Stimulated activated CD4-positive, alpha-beta T cell treated with anti-CD3 and anti-CD28 coated beads, Interleukin-15, amount 100 ng/mL, for 24 hours (primary cell): ENCODE data around the gene CORO1C.
A peak's percentile ranks its signal among the peaks of the same experiment; 100 is the strongest.
"Not testable (repeated sequence)": the region's sequence is repeated elsewhere in the genome, so short reads cannot be mapped to it uniquely, and the experiment has no call there.

Experiments
- DNase-seq: peaks from one replicate; pipeline ENCODE4 v3.0.0-alpha.2; 2020

The CORO1C gene

DNA sequence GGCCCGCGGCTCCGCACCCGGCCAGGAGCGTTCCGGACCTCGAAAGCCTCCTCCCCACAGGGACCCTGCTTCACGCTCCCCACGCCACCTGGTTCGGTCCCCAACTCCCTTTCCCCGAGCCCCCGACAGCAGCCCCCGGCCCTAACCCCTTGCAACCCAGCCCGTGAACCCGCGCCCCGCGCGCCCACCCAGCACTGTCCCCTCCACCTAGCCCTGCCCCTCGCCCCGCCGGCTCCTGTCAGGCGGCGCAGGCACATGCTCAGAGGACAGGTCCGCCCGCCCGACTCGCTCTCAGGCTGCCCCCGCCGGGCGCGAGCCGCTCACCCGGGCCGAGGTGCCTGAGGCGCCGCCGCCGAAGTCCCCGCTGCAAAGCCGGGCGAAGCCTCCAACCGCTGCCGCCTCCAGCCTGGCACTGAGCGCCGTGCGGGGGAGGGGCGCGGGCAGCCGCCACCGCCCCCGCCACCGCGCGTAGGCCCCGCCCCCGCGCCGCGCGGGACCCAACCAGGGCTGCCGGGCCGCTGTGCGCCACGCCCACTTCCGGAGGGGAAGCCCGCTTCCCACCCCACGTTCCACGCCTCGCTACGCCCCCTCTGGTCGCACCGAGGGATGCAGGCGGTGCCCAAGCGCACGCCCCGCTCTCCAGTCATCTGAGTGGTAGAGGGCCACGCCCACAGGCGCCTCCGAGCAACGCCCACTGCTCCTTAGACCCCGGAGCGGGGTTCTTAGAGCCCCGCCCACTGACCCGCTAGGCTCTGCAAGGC is at the start of gene CORO1C:
CORO1C (minus strand) TSS at position 414 of the 761 bp plus-strand sequence. CDS start 30,200 bp downstream, outside the sequence.
- peak; percentile 96 for DNase-seq

DNA sequence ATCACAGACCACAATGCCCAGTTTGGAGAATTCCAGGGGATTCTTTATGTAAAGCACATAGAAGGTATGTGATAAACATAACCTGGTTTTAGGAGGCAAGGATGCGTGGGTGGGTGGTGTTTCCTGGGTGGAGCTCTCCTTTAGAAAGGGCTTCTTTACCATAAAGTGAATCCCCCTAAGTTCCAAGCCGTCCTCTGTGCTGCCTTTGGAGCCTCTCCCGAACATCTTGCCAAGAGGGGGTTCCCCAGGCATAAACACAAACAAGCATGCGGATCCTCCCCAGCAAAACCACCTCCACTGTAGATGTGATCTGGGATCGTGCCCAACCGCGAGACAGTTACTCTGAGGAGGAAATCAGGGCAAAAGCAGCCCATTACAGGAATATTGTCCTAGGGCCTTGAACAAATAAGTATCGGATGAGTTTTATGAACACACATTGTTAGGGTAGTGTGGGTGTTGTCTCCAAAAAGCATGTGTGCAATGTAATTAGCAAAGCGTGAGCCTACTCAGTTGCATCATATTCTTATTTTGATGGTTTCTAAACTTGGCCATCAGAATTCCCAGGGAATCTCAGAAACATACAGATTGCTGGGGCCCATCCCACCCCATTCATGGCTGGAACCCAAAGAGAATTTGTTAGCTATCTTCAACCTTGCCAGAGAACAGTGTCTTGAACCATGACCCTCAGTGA is 48.8 kb upstream of the CORO1C start:
- no peak for DNase-seq

DNA sequence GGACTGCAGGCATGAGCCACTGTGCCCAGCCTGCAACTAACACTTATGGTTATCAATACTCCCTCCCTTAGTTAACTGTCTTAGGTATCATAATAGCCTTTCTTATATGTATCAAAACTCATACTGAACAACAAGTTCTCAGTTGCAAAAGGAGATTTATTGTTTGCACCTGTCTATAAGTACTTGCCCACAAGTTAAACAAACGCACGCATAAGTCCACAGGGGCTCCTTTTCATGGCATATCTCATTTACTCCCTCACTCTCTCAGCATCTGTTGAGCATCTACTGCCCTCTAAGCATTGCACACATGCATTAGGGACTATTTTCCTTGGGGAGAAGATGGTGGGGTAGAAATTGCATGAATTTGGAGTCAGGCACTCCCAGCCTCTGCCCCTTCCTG is 46.7 kb upstream of the CORO1C start:
- DNase-seq, result no peak

DNA sequence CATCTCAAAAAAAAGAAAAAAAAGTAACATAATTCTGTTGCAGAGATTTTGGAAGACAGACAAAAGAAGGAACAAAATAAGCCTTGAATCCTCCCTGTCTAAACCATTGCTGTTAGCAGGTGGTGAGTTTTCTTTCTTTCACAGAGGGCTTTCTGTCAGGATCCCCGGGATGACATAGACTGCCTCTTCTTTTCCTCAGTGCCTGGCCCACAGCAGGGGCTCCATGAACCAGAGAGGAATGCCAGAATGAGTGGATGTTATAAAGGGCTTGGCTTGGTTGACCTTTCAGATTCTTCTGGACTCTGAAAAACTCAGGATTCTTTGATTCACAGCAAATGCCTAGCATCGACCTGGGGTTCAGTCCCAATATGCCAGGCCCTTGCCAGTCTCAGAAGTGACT is 45.8 kb upstream of the CORO1C start:
- DNase-seq, result no peak

DNA sequence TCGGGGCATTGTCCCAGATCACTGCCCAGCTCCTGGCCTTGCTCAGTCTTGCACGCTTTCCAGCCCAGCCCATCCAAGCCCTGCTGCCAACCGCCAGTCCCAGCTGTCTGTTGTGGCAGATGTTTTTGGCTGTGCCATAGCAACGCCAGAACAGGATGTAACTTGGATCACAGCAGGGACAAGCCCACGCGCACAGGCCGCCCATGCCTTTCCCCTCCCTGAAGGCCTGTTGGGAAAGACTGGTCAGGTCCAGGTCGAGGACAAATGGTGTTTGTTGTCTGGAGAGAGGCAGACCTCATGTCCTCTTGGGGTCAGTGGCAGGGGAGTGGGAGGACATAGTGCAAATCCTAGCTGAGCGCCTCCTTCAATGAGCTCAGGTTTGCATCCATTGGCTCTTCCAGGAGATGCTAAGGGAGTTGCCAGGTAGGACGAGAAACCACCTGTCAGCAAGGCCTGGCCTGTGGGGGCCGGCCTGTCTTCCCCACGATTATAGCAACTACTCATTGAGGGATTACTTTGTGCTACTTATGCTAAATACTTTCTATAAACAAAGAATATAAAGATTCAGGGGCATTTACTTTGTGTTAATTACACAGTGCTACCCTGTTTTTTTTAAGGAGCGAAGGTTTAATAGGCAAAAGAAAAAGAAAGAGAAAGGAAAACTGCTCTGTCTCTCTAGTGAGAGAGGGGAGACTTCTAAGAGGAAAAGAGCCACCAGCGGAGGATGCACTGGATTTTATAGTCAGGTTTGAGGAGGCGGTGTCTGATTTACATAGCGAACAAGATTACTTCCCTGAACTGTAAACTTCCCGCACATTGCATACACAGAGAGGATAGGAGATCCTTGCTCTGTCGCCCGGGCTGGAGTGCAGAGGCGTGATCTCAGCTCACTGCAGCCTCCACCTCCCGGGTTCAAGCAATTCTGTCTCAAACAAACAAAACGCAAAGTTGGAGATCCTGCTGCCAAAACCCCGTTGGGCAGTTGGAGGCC is 42.8 kb upstream of the CORO1C start:
- DNase-seq, result no peak

DNA sequence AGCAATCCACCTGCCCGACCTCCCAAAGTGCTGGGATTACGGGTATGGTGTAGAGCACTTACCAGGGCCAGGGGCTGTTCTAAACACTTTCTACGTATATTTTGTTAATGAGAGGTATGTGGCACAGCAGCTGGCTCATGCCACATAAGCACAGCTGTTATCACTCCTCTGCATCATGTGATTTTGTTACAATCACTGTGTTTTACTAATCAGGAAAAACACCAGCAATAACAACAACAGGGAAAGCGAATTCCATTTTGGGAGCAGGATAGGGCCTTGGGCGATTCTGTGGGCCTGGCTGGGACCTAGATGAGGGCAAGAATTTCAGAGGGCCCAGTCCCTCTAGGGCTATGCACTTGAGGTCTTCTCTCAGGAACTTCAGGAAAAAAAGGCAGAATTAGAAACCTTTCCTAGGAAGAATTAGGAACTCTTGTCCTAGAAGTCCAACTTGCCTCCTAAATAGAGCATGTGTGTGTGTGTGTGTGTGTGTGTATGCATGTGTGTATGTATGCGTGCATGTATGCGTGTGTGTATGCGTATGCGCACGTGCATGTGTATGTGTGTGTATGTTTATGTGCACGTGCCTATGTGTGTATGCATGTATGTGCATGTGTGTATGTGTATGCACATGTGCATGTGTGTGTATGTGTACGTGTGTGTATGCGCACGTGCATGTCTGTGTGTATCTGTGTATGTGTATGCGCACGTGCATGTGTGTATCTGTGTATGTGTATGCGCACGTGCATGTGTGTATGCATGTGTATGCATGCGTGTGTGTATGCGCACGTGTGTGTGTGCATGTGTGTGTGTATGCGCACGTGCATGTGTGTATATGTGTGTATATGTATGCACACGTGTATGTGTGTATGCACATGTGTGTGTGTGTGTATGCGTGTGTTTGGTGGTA is 41.8 kb upstream of the CORO1C start:
- no peak for DNase-seq

DNA sequence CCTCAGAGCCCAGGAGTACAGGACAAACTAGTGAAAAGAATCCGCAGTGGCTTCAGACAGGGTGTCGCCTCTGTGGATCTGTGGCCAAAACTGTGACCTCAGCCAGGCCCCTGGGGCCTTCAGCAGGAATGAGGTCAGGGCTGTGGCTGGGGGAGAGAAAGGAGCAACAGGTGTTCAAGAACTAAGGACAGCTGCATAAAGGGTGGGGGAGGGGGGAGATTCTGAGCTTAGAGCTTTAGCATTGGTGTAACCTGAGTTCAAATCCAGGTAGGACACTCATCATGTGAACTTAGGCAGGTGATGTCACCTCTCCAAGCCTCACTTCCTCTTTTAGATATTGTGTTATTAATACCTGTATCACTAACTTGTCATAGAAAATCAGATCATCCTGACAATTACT is 40.9 kb upstream of the CORO1C start:
- no peak for DNase-seq

DNA sequence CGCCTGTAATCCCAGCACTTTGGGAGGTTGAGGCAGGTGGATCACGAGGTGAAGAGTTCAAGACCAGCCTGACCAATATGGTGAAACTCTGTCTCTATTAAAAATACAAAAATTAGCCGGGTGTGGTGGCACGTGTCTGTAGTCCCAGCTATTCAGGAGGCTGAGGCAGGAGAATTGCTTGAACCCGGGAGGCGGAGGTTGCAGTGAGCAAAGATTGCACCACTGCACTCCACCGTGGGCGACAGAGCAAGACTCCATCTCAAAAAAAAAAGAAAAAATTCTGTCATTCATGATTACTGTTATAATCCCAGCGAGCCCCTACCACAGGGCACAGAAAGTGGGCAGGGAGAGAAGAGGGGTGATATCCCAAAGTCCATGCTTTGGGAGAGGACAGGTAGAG is 40.5 kb upstream of the CORO1C start:
- DNase-seq, result not testable (repeated sequence)

DNA sequence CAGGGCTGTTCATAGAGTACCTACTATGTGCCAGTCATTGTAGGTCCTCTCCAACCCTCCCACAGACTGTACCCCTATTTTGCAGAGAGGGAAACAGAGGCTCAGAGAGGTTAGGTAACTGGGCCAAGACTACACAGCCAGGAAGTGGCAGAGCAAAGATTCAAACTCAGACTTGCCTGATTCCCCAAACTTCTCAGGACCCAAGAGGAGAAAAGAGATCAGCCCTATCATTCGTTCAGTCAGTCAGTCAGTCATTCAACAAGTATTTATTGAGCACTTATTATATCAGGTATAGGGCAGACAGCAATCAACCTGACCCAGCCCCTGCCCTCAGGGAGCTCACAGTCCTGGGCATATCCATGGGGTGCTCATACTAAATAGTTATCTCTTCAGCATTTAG is 39.6 kb upstream of the CORO1C start:
- no peak for DNase-seq

DNA sequence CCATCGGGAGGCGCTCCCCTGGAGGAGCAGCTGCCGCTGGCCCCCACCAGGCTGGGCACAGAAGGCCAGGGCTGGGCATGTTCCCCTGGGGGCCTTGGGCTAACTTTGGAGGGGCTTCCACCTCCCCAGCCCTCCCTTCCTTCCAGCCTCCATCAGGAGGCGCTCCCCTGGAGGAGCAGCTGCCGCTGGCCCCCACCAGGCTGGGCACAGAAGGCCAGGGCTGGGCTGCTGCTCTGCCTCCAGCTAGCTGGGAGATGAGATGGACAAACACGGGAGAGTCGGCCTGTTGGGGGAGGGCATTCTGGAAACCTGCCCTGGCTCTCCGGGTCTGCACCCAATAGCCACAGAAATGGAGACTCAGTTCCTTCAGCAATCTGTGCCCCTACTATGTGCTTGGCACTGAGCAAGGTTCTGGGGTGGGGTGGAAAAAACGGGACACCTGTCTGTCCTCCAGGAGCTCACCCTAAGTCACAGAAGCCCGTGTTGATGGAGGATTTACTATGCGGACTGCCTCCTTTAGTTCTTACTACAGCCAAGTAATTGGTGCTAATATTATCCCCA is 39.0 kb upstream of the CORO1C start:
- no peak for DNase-seq

DNA sequence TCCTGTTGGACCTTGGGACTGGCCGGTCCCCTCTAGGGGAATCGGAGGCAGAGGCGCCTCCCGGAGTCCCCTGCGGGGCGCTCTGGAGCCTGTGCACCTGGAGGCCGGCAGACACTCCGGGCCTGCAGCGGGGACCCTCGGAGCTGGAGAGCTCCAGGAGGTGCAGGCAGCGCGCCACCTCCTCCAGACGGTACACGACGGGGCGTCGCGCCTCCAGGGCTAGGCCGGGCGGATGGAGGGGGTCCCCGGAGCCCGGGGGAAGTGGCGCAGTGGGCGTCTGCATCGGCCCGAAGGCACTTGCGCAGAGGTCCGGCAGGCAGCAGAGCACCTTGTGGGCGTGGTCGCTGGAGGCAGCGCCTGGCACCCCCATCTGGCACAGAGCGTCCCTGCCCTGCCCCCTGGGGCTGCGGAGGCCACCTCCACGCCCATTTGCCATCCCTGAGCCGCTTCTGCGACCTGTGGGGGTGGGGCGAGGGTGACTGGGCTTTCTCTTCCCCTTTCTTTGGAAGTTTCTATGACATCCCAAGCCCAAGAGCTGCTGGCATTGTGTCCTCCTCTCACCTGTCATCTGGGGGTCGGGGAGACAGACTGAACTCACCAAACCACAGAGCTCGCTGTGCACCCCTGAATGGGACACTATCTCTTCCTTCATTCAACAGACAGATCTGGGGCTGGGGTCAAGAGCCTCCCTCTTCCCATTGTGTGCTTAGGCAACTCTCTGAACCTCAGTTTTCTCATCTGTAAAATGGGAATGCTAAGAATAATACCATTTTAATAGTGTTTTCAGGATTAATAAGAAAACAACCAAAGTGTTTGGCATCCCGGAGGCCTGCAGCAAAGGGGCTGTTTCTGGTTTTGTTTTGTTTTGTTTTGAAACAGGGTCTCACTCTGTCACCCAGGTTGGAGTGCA is 37.5 kb upstream of the CORO1C start:
- DNase-seq, result peak; percentile 41

DNA sequence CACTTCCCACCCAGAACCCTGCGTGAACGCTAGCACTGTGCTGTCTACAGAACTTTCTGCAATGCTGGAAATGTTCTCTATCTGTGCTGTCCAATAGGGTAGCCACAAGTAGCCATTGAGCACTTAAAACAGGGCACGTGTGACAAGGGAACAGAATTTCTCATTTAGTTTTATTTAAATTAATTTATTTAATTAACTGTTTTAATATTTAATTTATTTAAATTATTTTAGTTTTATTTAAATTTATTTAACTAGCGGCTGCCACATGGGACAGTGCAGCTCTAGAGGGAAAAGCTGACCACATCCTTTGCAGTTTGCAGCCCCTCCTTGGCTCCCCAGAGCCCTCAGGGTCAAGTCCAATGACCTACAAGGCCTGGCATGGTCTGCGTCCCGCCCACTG is 35.0 kb upstream of the CORO1C start:
- DNase-seq, result no peak

DNA sequence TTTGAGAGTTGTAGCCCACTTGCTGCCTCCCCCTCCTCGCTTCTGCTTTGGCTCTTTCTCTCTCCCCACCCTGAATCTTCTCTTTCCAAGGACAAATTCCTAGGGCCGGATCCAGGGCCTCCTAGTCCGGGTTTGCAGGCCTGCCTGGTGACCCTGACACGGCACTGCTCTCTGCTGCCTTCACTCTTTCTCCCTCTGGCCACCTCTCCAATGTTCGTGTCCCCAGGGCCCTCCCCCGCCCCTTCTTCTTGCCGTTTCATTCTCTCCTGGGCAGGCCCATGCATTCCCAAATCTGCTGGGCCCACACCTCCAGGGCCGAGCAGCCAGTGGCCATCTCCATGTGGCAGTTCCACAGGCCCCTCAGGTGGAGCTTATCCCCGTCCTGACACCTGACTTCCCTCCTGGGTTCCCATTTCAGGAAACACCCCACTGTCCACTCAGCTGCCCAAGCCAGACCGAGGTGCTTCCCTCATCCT is 34.0 kb upstream of the CORO1C start:
- DNase-seq, result no peak

DNA sequence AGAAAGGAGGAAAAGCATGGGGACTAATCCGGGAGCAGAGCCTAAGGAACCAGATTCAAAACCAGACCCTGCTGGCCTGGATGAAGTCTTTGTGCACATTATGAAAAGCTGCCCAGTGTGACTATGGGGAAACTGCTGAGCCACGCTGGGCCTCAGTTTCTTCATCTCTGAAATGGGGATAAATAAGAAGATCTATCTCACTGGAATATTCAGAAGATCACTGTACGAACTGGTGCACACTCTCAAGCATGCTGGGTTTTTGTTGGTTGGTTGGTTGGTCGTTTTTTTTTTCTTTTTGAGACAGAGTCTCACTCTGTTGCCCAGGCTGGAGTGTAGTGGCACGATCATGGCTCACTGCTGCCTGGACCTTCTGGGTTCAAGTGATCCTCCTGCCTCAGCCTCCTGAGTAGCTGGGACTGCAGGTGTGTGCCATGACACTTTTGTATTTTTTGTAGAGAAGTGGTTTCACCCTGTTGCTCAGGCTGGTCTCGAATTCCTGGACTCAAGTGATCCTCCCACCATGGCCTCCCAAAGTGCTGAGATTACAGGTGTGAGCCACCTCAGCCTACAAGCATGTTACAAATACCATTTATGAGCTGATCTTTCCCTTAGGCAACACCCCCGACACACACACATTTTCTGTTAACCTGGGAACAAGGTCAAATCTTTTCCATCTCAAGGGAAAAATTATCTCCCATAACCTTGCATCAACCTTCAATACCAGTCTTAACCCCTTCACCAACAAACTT is 33.4 kb upstream of the CORO1C start:
- no peak for DNase-seq

DNA sequence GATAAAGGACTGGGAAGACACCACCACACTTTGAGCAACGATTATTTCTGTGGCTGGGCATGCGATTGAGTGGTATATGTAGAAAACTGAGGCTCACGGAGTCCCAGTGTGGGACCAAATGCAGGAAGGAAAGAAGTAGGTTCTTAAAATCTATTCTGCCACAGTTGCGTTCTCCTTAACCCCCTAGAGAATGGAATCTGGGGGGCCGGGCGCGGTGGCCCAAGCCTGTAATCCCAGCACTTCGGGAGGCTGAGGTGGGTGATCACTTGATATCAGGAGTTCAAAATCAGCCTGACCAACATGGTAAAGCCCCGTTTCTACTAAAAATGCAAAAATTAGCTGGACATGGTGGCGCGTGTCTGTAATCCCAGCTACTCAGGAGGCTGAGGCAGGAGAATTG is 29.9 kb upstream of the CORO1C start:
- DNase-seq, result no peak

DNA sequence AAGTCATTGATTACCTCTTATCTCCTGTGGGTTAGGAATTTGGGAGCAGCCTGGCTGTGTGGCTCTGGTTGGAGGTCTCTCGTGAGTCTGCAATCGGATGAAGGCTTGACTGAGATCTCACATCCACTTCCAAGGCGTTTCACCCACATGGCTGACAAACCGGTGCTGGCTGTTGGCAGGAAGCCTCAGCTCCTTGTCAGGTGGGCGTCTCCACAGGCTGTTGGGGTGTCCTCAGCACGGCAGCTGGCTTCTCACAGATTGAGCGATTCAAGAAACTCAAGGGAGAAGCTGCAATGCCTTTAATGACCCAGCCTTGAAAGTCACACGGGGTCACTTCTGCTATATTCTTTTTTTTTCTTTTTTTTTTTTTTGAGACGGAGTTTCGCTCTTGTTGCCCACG is 28.6 kb upstream of the CORO1C start:
- DNase-seq, result no peak

DNA sequence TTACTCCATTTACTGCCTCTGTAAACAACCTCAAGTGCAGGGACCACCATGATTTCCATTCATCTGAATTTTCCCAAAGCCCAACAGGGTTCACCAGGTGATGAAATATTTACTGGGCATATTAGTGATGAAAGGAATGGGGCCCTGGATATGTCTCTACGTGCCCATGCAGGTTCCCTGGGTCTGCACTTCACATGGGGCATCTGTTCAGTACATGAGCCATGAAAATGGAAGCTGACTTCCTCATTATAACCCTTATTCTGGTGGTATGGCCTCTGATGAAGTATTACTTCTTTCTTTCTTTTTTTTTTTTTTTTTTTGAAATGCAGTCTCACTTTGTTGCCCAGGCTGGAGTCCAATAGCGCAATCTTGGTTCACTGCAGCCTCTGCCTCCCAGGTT is 26.5 kb upstream of the CORO1C start:
- DNase-seq, result no peak

DNA sequence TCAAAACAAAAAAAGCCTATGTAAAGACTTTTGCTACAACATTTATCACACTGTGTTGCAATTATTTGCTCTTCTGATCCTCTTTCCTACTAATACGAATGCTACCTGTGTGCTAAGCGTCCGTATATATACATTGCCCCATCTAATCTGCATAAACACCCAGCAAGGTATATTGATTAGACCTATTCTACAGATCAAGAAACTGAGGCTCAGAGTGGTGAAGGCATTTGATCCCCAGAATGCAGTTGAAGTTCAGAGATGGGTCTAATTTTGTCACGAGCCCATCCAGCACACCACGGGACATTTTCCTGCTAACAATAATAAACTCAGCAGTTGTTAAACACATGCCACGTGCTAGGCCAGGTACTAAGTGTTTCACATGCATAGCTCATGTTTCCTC is 25.1 kb upstream of the CORO1C start:
- DNase-seq, result no peak

DNA sequence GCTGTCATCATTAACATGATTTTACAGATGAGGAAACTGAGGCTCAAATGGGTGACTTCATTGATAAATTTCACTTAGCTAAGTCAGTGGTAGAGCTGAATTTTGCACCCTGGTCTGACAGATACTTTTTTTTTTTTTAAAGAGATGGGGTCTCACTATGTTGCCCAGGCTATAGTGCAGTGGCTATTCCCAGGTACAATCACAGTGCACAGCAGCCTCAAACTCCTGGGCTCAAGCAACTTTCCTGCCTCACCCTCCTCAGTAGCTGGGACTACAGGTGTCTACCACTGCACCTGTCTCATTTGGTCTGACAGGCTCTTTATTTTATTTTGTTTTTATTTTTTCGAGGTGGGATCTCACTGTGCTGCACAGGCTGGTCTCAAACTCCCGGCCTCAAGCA is 24.2 kb upstream of the CORO1C start:
- no peak for DNase-seq

DNA sequence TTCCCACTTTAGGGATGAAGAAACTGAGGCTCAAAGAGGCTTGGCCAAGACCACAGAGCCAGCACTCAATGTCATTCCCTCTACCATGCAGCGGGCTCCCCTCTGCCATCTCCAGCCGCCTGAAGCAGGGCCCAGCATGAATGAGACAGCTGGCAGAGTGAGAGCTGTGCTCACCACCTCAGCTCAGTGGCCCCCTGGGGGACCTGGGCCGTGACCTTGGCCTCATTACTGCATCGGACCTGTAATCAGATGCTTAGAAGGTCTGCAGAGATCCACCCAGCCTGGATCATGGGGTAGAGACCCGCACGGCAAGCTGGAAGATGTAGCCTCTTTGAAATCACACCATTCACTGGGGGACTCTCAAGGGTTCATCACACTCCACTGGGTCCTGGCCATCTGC is 22.7 kb upstream of the CORO1C start:
- DNase-seq, result no peak
